Body of pancreas (tissue), 4 donors: ENCODE measurements around the gene HIGD1C.

ENCODE experiments used
- CTCF ChIP-seq, 7 experiments: fragments of 450-650 bp in 4 of 7; fragments of 200-600 bp in 3 of 7; sonication (generic) in 3 of 7; IDR thresholded peaks; one replicate each; pipeline ENCODE4 v1.5.1; 2016 to 2019; ENCODE audit warnings: antibody characterized with exemption in 7 of 7
- POLR2A ChIP-seq, 3 donors: fragments of 450-650 bp; IDR thresholded peaks; one replicate each; pipeline ENCODE4 v1.6.1; 2016; ENCODE audit warnings: antibody characterized with exemption in 3 of 3, mild to moderate bottlenecking in 2 of 3

GRCh38 chr12:51005030-51005429 lies 52.7 kb downstream of the HIGD1C start:
- TF ChIP-seq CTCF (IDR thresholded peaks at IDR 0.05) (no peak), POLR2A (IDR thresholded peaks at IDR 0.05) (no peak)
